GM18517 (cell line): ENCODE measurements around the gene RIN3.

ENCODE experiments used
- ATAC-seq: cut with Tn5 transposase; IDR thresholded peaks from one replicate; pipeline ENCODE4 v1.9.1; 2021; ENCODE audit warnings: mild to moderate bottlenecking, moderate library complexity; ENCODE audit not compliant: unreplicated experiment

The RIN3 gene

DNA sequence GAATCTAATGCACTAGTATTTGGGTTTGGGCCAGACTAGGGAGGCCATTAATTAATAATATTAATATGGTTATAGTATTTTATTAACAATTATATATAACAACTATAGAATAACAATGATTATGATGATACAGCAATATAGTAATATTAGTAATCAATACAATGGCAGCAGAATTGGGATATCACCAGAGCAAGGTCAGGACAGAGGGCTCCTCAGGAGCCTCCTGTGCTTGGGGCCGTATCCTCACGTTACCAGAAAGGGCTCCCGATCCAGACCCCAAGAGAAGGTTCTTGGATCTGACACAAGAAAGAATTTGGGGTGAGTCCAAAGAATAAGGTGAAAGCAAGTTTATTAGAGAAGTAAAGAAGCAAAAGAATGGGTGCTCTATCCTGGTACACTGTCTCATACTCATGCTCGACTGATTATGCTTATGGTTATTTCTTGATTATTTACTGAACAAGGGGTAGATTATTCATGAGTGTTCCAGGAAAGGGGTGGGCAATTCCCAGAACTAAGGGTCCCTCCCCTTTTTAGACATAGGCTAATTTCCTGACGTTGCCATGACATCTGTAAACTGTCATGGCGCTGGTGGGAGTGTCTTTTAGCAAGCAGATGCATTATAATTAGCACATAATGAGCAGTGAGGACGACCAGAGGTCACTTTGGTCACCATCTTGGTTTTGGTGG lies 61.6 kb downstream of the RIN3 start:
- no peak for ATAC-seq

DNA sequence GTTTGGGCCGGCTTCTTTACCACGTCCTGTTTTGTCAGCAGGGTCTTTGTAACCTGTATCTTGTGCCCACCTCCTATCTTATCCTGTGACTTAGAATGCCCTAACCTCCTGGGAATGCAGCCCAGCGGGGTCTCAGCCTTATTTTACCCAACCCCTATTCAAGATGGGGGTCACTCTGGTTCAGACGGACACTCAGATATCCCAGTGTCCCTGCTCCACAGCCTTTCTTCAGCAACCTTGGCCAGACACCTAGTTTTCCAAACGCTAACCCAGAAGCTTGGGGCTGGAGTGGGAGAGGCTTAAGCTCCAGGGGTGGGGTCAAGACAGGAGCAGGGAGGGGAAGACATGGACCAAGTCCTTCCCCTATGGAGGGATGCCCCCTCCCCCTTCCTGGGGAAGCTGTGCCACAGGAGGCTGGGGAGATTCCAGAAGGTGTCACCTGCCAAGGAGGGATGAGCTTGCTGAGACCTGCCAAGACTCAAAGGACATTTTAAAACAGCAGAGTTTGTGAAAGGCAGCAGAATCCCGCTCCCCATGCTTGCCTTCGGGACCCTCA lies 62.2 kb downstream of the RIN3 start:
- ATAC-seq: no peak

DNA sequence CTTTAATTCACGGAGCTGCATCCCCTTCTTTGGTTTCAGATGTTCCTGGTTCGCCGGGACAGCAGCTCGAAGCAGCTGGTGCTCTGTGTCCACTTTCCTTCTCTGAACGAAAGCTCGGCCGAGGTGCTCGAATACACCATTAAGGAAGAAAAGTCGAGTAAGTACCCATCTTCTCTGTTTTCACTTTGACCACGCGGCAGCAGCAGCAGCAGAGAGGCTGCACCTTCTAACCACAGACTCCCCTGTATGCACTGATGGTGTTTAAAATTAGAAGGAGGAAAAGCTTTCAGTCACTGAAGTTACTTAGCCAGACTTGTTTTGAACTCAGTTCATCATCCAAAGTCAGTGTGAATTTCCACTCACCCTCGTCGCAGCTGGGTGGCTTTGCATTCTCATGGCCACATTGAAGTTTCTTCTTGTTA lies 63.8 kb downstream of the RIN3 start:
- peak; percentile 81 for ATAC-seq

DNA sequence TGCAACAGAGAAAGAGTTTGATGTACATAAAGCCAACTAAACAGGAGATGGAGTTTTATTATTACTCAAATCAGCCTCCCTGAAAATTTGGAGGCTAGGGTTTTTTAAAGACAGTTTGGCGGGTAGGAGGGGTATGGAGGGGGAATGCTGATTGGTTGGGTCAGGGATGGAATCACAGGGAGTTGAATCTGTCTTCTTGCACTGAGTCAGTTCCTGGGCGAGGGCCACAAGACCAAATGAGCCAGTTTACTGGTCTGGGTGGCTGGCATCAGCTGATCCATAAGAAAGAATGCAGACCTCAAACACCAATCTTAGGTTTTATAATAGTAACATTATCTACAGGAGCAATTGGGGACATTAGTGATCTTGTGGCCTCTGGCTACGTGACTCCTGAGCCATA lies 64.9 kb downstream of the RIN3 start:
- no peak for ATAC-seq

DNA sequence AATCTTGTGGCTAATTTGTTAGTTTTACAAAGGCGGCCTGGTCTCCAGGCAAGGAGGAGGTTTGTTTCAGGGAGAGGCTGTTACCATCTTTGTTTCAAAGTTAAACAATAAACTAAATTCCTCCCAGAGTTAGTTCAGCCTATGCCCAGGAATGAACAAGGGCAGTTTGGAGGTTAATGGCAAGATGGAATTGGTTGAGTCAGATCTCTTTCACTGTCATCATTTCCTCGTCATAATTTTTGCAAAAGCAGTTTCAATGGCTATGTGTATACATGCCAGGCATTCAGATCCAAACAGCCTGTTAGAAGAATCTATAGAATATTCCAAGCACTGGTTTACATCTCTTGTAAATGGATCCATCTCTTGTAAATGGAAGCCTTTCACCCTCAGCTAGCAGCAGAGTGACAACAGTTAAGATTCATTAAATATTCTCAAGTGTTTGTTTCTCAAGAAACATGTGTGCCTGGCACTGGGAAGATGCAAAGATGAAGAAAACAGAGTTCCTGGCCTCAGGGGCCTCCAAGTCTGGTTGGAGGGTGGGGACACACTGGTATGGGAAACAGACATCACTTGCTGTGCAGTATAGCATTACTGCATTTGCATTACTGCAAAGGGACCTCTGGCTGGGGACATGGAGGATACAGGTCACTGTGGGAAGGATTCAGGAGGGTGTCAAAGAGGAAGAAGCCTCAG lies 65.8 kb downstream of the RIN3 start:
- no peak for ATAC-seq

DNA sequence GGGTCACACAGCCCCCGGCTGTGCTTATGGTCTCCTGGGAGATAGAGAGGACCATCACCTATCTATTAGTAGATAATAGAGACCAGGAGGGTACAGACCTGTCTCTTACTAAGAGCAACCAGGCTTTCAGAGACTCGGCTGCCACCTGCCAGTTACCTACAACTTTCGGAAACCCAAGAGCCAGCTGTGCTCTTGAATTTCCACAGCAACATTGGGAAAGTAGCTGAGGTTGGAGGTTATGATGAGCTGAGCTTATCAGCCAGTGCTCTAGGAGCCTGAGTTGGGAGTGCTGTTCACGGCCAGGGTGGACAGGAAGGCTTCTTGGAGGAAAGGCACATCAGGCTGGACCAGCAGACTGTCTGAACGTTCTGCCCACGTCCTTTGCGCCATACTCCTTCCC lies 67.6 kb downstream of the RIN3 start:
- no peak for ATAC-seq

DNA sequence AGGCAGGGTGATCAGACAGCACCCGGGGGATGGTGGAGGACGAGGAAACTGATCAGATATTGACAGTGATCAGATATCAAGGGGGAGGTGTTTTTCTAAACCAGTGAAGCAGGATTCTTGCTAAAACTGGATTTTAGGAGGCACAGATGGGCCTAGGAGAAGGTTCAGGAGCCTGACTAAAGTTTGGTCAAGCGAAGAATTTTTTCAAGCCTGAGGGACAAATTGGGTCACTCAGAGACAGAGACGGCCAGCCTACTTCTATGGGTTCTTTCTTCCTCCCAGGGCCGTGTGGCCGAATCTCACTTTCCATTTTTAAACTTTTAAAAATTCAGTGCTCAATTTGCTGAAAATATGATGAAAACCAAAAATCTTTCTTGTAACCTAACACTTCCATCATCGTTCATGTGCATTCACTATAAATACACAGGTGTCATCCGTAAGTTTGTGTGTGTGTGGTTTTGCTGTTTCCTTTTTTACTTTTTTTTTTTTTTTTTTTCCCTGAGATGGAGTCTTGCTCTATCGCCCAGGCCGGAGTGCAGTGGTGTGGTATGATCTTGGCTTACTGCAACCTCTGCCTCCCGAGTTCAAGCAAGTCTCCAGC lies 68.5 kb downstream of the RIN3 start:
- no peak for ATAC-seq

DNA sequence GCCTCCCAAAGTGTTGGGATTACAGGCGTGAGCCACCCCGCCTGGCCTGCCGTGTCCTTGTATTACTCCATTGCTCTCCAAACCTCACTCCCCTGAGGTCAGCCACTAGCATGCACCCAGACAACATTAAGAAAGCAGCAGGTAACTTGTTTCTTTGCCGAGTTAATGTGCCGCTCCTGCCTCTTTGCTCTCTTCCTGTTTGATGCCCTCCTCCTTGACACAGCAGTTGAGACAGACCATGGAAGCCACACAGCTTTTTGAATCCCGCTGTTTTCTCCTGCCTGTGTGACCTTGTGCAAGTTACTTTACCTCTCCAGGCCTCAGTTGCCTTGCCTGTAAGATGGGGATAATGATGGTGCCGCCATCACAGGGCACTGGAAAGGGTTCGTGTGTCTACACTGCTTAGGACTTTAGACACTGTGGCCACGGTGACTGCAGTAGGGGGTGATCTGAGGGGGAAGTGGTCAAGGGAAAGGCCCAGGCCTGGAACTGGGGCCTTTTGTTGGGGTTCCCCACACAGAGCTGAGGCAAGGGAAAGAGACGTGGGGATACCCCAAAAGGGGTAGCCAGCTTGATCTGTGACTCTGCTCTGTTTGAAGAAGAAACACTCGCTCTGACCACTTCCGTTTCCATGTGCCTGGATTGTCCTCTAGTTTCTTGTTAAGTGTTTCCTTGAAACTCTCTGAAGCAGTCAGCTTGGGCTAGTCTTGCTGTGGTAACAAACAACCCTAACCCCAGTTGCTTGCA lies 69.3 kb downstream of the RIN3 start:
- no peak for ATAC-seq

DNA sequence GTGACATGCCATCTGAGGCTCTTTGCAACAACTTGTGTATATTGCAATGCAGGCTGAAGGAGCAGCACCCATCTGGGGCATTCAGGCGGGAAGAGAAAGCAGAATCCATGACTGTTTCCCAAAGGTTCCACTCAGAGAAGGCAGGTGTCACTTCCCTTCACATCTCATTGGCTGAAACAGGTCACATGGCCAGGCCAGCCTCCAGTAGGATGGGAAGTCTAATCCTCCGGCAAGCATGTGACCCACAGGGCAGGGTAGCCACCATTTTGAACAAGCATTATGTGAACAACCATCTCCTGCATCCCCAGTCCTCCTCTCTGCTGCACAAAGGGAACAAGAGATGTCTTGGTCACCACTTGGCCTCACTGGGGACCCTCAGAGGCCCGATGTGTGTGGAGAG lies 70.6 kb downstream of the RIN3 start:
- ATAC-seq: no peak

DNA sequence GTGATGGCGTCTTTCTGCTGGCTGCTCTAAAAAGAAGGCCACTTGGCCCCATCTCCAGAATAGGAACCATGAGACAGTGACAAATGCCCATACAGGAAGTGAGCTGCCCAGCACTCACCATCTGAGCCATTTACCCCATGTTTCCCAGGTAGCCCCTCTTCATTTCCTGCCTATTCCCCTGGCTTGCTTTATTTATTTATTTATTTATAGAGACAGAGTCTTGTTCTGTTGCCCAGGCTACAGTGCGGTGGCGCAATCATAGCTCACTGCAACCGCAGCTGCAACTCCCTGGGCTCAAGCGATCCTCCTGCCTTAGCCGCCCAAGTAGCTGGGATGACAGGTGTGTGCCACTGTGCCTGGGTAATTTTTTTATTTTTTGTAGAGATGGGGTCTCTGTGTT lies 71.2 kb downstream of the RIN3 start:
- no peak for ATAC-seq

DNA sequence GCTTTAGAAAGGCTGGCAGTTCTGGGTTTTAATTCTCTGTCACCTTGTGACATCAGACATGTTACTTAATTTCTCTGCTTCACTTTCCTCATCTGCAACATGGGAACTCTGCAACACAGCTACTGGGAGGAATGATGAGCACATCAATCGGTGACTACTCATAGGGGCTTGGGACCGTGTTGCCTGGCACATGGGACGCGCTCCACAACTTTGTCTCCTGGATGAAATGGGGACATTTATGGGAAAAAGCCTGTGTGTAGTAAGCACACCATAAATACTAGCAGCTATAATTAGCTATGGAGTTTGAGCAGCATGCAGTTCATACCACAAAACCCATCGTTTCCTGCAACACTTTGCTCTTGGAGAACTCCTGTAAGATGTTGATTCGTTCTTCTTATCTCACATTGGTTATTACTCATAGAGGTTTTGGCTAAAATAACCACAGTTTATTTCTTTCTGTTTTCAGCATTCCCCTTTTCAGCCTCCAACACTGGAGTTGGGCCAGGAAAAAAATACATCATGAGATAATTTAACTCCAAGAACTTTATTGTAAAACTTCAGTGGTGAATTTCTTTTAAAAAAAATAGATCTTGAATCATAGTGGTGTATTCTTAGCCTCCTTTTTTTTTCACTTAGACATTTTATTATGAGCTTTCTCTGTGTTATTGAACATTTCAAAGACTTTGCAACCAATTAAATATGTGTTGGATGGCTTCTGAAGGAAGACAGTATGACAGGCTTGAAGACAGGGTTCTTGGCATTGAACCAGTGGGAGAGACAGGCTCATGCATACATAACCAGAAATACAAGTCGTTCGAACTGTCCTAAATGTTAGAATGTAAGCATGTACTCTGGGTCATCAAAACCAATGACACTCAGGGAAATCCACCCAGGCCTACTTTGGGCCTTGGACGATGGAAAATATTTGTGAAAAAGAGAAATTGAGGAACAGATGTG lies 72.7 kb downstream of the RIN3 start:
- ATAC-seq: no peak

DNA sequence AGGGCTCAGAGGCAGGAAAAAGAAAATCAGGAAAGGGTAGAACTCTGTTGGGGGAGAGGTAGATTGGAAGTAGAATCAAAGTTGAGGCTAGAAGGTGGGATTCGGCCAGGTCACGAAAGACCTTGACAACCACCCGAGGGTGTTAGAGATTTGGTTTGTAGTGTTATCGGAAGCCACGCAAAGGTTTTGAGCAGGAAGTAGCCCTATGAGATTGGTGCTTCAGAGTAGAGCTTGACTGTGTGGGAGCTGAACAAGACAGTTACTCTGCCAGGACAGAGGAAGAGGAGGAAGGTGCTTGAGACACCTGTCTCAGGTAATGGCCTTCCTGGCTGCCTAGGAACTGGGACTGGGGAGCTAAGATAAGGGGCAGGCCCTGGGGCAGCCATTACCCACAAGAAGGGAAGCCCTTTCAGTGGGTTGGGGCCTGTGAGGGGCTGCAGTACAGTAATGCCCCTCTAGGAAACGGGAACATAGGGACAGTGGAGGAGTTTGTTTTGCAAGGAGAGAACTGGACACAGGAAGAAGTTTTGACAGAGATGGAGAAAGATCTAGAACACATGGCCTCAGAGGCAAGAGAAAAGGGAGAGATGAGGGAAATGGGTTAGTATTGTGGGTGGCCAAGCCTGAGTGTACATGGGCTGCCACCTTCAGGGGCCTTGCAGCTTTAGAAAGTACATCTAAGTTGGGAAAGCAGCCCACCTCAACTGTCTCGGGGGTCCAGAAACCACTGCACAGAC lies 73.5 kb downstream of the RIN3 start:
- ATAC-seq: no peak

DNA sequence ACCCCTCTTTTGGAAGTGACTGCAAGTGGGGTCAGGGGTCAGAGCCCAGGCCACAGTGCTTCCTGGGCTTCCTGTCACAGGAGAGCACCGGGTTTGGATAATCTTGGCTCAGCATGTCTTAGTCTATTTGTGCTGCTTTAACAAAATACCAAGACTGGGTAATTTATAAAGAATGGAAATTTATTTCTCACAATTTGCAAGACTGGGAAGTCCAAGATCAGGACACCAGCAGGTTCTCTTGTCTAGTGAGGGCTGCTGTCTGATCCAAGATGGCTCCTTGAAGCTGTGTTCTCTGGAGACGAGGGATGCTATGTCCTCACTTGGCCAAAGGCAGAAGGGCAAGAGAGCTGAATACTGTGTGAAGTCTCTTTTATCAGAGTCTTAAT lies 74.1 kb downstream of the RIN3 start:
- no peak for ATAC-seq

DNA sequence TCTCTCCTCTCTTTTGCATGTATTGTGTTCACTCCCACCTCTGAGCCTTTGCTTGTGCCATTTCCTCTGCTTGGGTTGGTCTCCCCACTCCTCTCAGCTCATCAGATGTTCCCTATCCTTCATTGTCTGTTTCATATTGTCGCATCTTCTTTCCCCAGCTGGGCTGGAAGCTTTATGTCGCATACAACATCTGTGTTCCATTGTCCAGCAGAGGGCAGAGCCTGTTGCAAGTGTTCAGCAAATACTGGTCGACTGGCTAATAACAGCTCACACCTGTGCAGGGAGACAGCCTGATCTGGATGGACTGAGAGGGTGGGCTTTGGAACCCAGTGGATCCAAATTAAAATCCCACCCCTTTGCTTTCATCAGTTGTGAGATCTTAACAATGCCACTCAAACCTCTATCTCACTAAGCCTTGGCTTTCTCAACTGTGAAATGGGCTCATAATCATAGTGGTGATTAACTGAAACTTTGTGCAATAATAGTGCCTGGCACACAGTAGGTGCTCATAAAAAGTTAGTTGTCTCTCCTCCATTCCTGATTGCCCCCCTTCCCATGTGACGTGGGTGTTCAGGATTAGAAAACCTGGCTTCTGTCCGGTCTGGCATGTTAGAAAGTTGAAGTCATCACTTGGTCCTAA lies 75.8 kb downstream of the RIN3 start:
- no peak for ATAC-seq

DNA sequence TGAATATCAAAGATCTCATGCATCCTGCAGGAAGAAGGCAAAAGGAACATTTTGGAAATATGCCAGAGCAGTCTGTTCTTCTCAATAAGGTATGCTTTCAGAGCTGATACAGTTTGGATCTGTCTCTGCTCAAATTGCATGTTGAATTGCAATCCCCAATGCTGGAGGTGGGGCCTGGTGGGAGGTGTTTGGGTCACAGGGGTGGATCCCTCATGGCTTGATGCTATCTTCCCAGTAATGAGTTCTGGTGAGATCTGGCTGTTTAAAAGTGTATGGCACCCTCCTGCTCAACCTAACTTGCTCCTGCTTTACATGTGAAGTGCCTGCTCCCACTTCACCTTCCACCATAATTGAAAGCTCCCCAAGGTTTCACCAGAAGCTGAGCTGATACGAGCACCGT lies 76.6 kb downstream of the RIN3 start:
- ATAC-seq: no peak

DNA sequence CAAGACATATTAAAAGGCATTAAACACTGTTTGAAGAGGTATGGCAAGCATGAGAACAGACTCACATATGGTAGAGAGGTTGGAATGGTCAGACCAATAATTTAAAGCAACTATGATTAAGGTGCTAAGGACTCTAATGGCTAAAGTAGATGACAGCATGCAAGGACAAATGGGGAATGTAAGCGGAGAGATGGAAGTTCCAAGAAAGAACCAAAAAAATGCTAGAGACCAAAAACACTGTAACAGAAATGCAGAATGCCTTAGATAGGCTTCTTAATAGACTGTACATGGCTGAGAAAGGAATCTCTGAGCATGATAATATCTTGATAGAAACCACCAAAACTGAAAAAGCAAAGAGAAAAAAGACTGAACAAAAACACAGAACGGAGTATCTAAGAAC lies 77.4 kb downstream of the RIN3 start:
- ATAC-seq: no peak

DNA sequence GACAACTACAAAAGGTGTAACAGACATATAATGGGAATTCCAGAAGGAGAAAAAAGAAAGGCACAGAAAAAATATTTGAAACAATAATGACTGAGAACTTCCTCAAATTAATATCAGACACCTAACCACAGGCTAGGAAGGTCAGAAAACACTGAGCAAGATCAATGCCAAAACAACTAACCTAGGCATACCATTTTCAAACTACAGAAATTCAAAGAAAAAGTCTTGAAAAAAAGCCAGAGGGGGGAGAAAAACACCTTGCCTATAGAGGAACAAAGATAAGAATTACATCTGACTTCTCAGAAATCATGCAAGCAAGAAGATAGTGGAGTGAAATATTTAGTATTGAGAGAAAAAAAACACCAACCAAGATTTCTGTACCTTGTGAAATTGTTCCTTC lies 77.8 kb downstream of the RIN3 start:
- no peak for ATAC-seq

DNA sequence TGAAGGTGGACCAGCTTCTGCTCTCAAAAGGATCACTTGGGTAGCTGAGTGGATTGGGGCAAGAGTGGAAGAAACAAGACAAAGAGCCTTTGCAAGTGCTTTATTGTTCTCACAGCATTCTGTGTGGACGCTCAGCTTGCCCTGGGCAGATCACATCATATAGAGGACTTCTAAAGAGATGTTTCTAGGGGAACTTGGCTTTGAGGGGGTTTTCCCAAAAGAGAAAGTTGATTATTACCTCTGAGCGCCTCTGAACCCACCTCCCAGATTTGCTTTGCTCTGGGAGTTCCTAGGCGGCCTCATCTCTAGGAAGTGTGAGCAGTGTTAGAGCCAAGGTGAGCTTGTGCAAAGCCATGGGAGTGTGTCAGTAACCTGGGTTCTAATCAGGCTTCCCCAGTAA lies 81.7 kb downstream of the RIN3 start:
- no peak for ATAC-seq

DNA sequence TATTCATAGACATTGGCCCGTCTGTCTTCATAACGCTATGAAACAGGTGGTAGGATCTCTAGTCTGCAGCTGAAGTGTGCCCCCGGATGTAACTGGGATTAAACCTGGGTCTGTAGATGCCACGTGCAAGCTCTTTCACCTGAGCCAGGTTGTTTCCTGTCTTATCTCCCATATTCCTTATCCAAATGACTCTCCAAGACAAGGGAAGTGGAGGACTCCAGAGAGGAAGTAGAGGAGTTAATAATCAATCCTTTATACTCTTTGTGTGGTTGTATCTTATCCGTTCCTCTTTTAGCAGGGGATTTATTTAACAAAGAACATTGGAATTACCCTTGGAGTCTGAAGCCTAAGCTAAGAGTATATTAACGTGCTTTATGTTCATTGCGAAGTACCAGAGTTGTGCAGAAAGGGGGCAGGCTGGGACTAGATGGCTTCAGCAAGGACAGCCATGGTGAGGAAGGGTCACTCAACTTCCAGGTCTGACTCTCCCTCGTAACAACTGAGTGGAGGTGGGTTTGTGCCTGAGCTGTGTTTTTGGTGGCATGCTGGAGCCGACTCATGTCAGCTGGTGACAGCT lies 82.8 kb downstream of the RIN3 start:
- no peak for ATAC-seq
